Measurements from ENCODE around the gene DBP.

DBP gene

DNA sequence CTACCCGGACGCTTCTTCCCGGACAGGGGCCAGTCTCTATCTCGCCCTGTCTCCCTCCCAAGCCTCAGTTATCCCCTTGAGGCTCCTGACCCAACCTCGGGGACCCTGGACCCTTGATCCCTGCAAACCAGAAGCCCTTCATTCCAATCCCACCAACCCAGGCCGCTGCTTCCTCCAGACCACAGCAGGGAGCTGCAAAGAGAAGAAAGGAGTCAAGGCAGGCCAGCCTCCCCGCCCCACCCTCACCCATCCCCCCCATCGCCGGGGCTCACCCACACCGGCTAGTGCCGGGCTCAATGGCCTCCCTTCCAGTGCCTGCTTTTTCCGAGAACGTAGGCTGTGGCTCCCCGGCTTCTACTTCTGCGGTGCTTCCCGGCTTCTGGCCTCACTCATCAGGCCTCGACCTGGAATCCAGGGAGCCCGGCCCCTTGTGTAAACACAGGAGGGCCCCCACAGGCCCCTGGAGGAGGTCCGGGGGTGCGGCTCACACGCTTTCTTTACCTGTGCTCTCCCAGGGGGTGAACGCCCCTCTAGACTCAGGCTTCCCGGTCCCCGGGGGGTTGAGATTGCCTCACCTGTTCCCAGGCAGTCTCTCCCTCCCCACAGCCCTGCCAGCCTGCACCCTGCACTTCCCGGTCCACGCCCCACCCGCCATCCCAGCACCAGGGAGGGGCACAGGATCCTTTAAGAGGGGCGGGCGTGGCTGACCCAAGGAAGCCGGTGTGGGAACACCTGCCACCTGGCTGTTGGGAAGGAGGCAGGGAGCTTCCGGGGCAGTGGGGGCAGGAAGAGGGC, 22.5 kb downstream of the DBP start, which contains the start of gene FAM83E:
Gene FAM83E (minus strand): TSS at position 641 of the 795 bp plus-strand sequence. CDS start 1,704 bp downstream, outside the sequence.
- H4K20me1 ChIP-seq (ENCODE audit: insufficient read depth, low read length), result peaks cover 46% of the 10 kb centered on the region
- no peak within 1 kb of the TSS for H3K4me3 ChIP-seq (ENCODE audit: low read length)
- no peak for TF ChIP-seq EZH2phosphoT487 (IDR thresholded peaks at IDR 0.05; ENCODE audit: low read depth)
- TF ChIP-seq, protein P1, sequence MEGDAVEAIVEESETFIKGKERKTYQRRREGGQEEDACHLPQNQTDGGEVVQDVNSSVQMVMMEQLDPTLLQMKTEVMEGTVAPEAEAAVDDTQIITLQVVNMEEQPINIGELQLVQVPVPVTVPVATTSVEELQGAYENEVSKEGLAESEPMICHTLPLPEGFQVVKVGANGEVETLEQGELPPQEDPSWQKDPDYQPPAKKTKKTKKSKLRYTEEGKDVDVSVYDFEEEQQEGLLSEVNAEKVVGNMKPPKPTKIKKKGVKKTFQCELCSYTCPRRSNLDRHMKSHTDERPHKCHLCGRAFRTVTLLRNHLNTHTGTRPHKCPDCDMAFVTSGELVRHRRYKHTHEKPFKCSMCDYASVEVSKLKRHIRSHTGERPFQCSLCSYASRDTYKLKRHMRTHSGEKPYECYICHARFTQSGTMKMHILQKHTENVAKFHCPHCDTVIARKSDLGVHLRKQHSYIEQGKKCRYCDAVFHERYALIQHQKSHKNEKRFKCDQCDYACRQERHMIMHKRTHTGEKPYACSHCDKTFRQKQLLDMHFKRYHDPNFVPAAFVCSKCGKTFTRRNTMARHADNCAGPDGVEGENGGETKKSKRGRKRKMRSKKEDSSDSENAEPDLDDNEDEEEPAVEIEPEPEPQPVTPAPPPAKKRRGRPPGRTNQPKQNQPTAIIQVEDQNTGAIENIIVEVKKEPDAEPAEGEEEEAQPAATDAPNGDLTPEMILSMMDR (IDR thresholded peaks at IDR 0.05; ENCODE audit: low read depth, low read length), result no peak
- no peak within 1 kb of the TSS; the same call in 1 of the 2 replicates for H3K27ac ChIP-seq (ENCODE audit: low read length)
- no peak within 1 kb of the TSS for H3K9ac ChIP-seq (ENCODE audit: low read length)
- H3K27me3 ChIP-seq (ENCODE audit: low read depth, low read length), result no peaks in the 10 kb centered on the region
- H3K79me2 ChIP-seq (ENCODE audit: low read length), result peaks cover 38% of the 10 kb centered on the region
- H3K9me3 ChIP-seq (ENCODE audit: insufficient read depth, low read length), result no peaks in the 10 kb centered on the region
- no peak within 1 kb of the TSS for H2AFZ ChIP-seq (ENCODE audit: low read depth, low read length)
- H3K4me2 ChIP-seq (ENCODE audit: low read length), result no peak within 1 kb of the TSS
- peaks cover 39% of the 10 kb centered on the region for H3K36me3 ChIP-seq (replicated peaks; ENCODE audit: low read depth, low read length)
- peaks cover 15% of the 10 kb centered on the region for H3K4me1 ChIP-seq (ENCODE audit: low read length)

DNA sequence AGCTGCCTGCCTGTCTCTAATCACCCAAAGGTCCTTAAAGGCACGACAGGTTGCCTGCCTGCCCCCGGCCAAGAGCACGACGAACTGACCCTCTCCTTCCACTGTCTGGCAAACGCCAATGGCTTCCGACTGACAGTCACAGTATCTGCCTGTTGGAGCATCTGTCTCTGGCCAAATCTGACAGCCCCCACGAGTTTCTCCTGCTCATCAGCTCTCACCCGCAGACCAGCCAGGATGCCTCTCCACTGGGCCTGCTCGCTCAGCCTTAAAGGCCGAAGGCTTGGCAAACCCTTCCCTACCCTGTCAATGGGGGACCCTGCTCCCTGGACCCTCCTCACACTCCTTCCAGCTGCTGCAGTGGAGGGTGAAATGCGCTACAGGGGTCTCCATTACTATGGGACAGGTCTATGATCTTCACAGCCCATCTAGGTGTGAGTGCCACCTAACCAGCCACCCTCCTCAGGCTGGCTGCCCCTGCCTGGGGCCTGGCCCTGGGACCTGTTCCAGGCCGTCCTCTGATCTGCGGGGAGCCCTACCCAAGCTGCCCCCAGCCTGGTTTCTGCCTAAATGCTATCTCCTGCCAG, 23.2 kb downstream of the DBP start:
- Histone ChIP-seq H3K4me1 (ENCODE audit: low read length) (peaks cover 22% of the 10 kb centered on the region), H3K27me3 (ENCODE audit: low read depth, low read length) (no peaks in the 10 kb centered on the region), H3K27ac (ENCODE audit: low read length) (no peak overlapping the region; the same call in 1 of the 2 replicates), H3K9me3 (ENCODE audit: insufficient read depth, low read length) (no peaks in the 10 kb centered on the region), H3K4me2 (ENCODE audit: low read length) (no peak overlapping the region), H4K20me1 (ENCODE audit: insufficient read depth, low read length) (peaks cover 46% of the 10 kb centered on the region), H3K79me2 (ENCODE audit: low read length) (peaks cover 35% of the 10 kb centered on the region), H3K4me3 (ENCODE audit: low read length) (no peak overlapping the region), H3K9ac (ENCODE audit: low read length) (no peak overlapping the region), H2AFZ (ENCODE audit: low read depth, low read length) (no peak overlapping the region), H3K36me3 (replicated peaks; ENCODE audit: low read depth, low read length) (peaks cover 39% of the 10 kb centered on the region)
- no peak for TF ChIP-seq EZH2phosphoT487 (IDR thresholded peaks at IDR 0.05; ENCODE audit: low read depth)
- TF ChIP-seq, protein P1 (IDR thresholded peaks at IDR 0.05; ENCODE audit: low read depth, low read length), result no peak

DNA sequence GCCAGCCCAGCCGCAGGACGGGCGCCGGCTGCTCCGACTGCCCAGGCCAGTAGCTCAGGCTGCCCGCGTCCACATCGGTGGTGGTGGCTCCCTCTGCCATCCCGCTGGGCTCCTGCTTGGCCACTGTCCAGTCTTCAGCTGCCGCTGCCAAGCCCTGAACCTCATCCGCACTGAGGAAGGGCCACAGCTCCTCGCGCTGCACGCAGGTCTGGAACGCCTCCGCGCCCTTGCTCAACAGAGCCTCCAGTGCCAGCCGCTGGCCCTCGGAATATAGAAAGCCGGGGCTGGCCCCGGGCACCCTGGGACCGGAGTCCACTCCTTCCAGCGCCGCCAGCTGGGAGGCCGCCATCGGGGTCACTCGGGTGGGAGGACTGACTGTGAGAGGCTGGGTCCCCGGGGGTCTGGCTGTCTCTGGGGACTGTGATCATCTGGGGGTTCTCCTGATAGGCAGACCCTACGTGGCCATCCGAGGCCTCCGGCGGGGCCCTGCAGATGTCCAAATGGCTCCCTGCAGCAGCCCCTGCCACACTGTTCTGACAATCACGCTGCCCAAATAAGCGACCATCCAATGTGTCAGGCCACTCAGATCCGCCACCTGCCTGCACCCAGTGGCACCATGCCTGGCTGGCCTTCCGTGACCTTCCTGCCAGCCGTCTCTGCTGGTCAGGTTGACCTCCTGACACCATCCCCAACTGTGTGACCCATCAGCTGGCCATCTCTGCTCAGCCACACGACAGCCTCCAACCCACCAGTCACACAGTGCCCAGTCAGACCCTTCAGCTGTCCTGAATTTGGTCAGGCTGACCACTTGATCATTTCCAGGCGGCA, 23.9 kb downstream of the DBP start:
- Histone ChIP-seq H3K4me3 (ENCODE audit: low read length) (no peak overlapping the region), H3K27ac (ENCODE audit: low read length) (no peak overlapping the region), H3K4me1 (ENCODE audit: low read length) (peaks cover 28% of the 10 kb centered on the region), H3K27me3 (ENCODE audit: low read depth, low read length) (no peaks in the 10 kb centered on the region), H3K4me2 (ENCODE audit: low read length) (no peak overlapping the region), H3K36me3 (replicated peaks; ENCODE audit: low read depth, low read length) (peaks cover 34% of the 10 kb centered on the region), H3K9me3 (ENCODE audit: insufficient read depth, low read length) (no peaks in the 10 kb centered on the region), H3K79me2 (ENCODE audit: low read length) (peaks cover 28% of the 10 kb centered on the region), H2AFZ (ENCODE audit: low read depth, low read length) (no peak overlapping the region), H4K20me1 (ENCODE audit: insufficient read depth, low read length) (peaks cover 41% of the 10 kb centered on the region), H3K9ac (ENCODE audit: low read length) (no peak overlapping the region)
- TF ChIP-seq EZH2phosphoT487 (IDR thresholded peaks at IDR 0.05; ENCODE audit: low read depth), result no peak
- TF ChIP-seq, protein P1 (IDR thresholded peaks at IDR 0.05; ENCODE audit: low read depth, low read length), result no peak
